ENCODE results near the gene POU2AF3.
A peak's percentile ranks its signal among the peaks of the same experiment; 100 is the strongest.
"Not testable (repeated sequence)": the region's sequence is repeated elsewhere in the genome, so short reads cannot be mapped to it uniquely, and the experiment has no call there.

POU2AF3 gene

GRCh38 chr11:111310723-111311122 lies 12.4 kb downstream of the POU2AF3 start:
- Histone ChIP-seq H3K79me2 (ENCODE audit: control insufficient read depth, insufficient read depth, low read length, poor library complexity) (no peaks in the 10 kb centered on the region), H3K4me3 (ENCODE audit: low read depth, low read length) (no peak overlapping the region), H3K4me2 (ENCODE audit: low read length) (no peak overlapping the region), H3K4me1 (ENCODE audit: control insufficient read depth in 1 of 2, insufficient read depth in 2 of 2, low read length in 2 of 2) (no peaks in the 10 kb centered on the region), H2BK12ac (ENCODE audit: low read length) (no peak overlapping the region), H2BK5ac (ENCODE audit: low read depth, low read length, poor library complexity) (no peak overlapping the region), H4K91ac (ENCODE audit: low read depth, low read length) (no peak overlapping the region), H3K14ac (ENCODE audit: low read length) (no peak overlapping the region), H3K4ac (ENCODE audit: low read depth, low read length) (no peak overlapping the region), H3K9me3 (ENCODE audit: insufficient read depth, low read depth, low read length) (peaks cover 1% of the 10 kb centered on the region), H3K27ac (ENCODE audit: low read depth, low read length) (no peak overlapping the region), H3K9ac (ENCODE audit: low read length) (no peak overlapping the region), H2BK120ac (ENCODE audit: insufficient read depth, low read length, poor library complexity) (no peak overlapping the region), H2AFZ (ENCODE audit: insufficient read depth, low read length, poor library complexity) (no peak overlapping the region), H2AK5ac (ENCODE audit: low read length) (no peak overlapping the region), H3K18ac (ENCODE audit: low read length) (no peak overlapping the region), H3K79me1 (ENCODE audit: low read length) (no peaks in the 10 kb centered on the region), H4K12ac (ENCODE audit: low read depth, low read length) (no peak overlapping the region), H3K36me3 (ENCODE audit: control insufficient read depth in 1 of 2, insufficient read depth in 2 of 2, low read length in 2 of 2) (no peaks in the 10 kb centered on the region), H3K23ac (ENCODE audit: low read length) (no peak overlapping the region), H3K27me3 (ENCODE audit: insufficient read depth, low read length) (no peaks in the 10 kb centered on the region), H4K8ac (ENCODE audit: low read depth, low read length) (no peak overlapping the region)
- DNase-seq = no peak
- no CpG with 5 or more reads among the region's 6 CpGs for WGBS (ENCODE audit: extremely low coverage, insufficient coverage, insufficient read length)

GRCh38 chr11:111312076-111312475 lies 13.7 kb downstream of the POU2AF3 start:
- Histone ChIP-seq H2BK12ac (ENCODE audit: low read length) (no peak overlapping the region), H3K9ac (ENCODE audit: low read length) (no peak overlapping the region), H3K23ac (ENCODE audit: low read length) (no peak overlapping the region), H3K18ac (ENCODE audit: low read length) (no peak overlapping the region), H3K9me3 (ENCODE audit: insufficient read depth, low read depth, low read length) (peaks cover 1% of the 10 kb centered on the region), H2BK120ac (ENCODE audit: insufficient read depth, low read length, poor library complexity) (no peak overlapping the region), H3K4me1 (ENCODE audit: control insufficient read depth in 1 of 2, insufficient read depth in 2 of 2, low read length in 2 of 2) (no peaks in the 10 kb centered on the region), H3K79me2 (ENCODE audit: control insufficient read depth, insufficient read depth, low read length, poor library complexity) (no peaks in the 10 kb centered on the region), H4K8ac (ENCODE audit: low read depth, low read length) (no peak overlapping the region), H3K14ac (ENCODE audit: low read length) (no peak overlapping the region), H2AFZ (ENCODE audit: insufficient read depth, low read length, poor library complexity) (no peak overlapping the region), H2AK5ac (ENCODE audit: low read length) (no peak overlapping the region), H3K36me3 (ENCODE audit: control insufficient read depth in 1 of 2, insufficient read depth in 2 of 2, low read length in 2 of 2) (no peaks in the 10 kb centered on the region), H3K79me1 (ENCODE audit: low read length) (no peaks in the 10 kb centered on the region), H3K27me3 (ENCODE audit: insufficient read depth, low read length) (no peaks in the 10 kb centered on the region), H2BK5ac (ENCODE audit: low read depth, low read length, poor library complexity) (no peak overlapping the region), H3K4me2 (ENCODE audit: low read length) (no peak overlapping the region), H4K91ac (ENCODE audit: low read depth, low read length) (no peak overlapping the region), H3K27ac (ENCODE audit: low read depth, low read length) (no peak overlapping the region), H4K12ac (ENCODE audit: low read depth, low read length) (no peak overlapping the region), H3K4ac (ENCODE audit: low read depth, low read length) (no peak overlapping the region), H3K4me3 (ENCODE audit: low read depth, low read length) (no peak overlapping the region)
- no CpG with 5 or more reads among the region's 1 CpG for WGBS (ENCODE audit: extremely low coverage, insufficient coverage, insufficient read length)
- DNase-seq = peak; percentile 43 to 82

- Histone ChIP-seq H2BK12ac (ENCODE audit: low read length) (no peak overlapping the region), H3K79me2 (ENCODE audit: control insufficient read depth, insufficient read depth, low read length, poor library complexity) (no peaks in the 10 kb centered on the region), H4K91ac (ENCODE audit: low read depth, low read length) (peak overlapping the region; percentile 16), H3K14ac (ENCODE audit: low read length) (no peak overlapping the region), H3K4me3 (ENCODE audit: low read depth, low read length) (no peak overlapping the region), H3K27ac (ENCODE audit: low read depth, low read length) (no peak overlapping the region), H3K4me2 (ENCODE audit: low read length) (no peak overlapping the region), H3K79me1 (ENCODE audit: low read length) (peaks cover 11% of the 10 kb centered on the region), H3K4ac (ENCODE audit: low read depth, low read length) (no peak overlapping the region), H2AFZ (ENCODE audit: insufficient read depth, low read length, poor library complexity) (no peak overlapping the region), H3K4me1 (ENCODE audit: control insufficient read depth in 1 of 2, insufficient read depth in 2 of 2, low read length in 2 of 2) (peaks cover 14 to 17% of the 10 kb centered on the region in 2 experiments), H4K12ac (ENCODE audit: low read depth, low read length) (no peak overlapping the region), H3K18ac (ENCODE audit: low read length) (no peak overlapping the region), H3K23ac (ENCODE audit: low read length) (no peak overlapping the region), H4K8ac (ENCODE audit: low read depth, low read length) (no peak overlapping the region), H2BK5ac (ENCODE audit: low read depth, low read length, poor library complexity) (no peak overlapping the region), H2BK120ac (ENCODE audit: insufficient read depth, low read length, poor library complexity) (no peak overlapping the region), H3K36me3 (ENCODE audit: control insufficient read depth in 1 of 2, insufficient read depth in 2 of 2, low read length in 2 of 2) (no peaks in the 10 kb centered on the region), H3K27me3 (ENCODE audit: insufficient read depth, low read length) (no peaks in the 10 kb centered on the region), H2AK5ac (ENCODE audit: low read length) (no peak overlapping the region), H3K9ac (ENCODE audit: low read length) (no peak overlapping the region), H3K9me3 (ENCODE audit: insufficient read depth, low read depth, low read length) (no peaks in the 10 kb centered on the region)
- no peak for DNase-seq
- no CpG with 5 or more reads among the region's 6 CpGs for WGBS (ENCODE audit: extremely low coverage, insufficient coverage, insufficient read length)
Measured at GRCh38 chr11:111319296-111319695, 20.9 kb downstream of the POU2AF3 start.

GRCh38 chr11:111320199-111320598 lies 21.9 kb downstream of the POU2AF3 start:
- not testable (repeated sequence) for DNase-seq; H3K14ac ChIP-seq (ENCODE audit: low read length); H3K36me3 ChIP-seq (ENCODE audit: control insufficient read depth in 1 of 2, insufficient read depth in 2 of 2, low read length in 2 of 2); H3K79me2 ChIP-seq (ENCODE audit: control insufficient read depth, insufficient read depth, low read length, poor library complexity); H3K27me3 ChIP-seq (ENCODE audit: insufficient read depth, low read length); H3K4me2 ChIP-seq (ENCODE audit: low read length); H4K91ac ChIP-seq (ENCODE audit: low read depth, low read length); H3K4me3 ChIP-seq (ENCODE audit: low read depth, low read length); H2BK5ac ChIP-seq (ENCODE audit: low read depth, low read length, poor library complexity); H3K27ac ChIP-seq (ENCODE audit: low read depth, low read length); H2AFZ ChIP-seq (ENCODE audit: insufficient read depth, low read length, poor library complexity); H3K9ac ChIP-seq (ENCODE audit: low read length); H3K18ac ChIP-seq (ENCODE audit: low read length); H3K9me3 ChIP-seq (ENCODE audit: insufficient read depth, low read depth, low read length); H3K23ac ChIP-seq (ENCODE audit: low read length); H3K4ac ChIP-seq (ENCODE audit: low read depth, low read length); H4K12ac ChIP-seq (ENCODE audit: low read depth, low read length)
- Histone ChIP-seq H2BK120ac (ENCODE audit: insufficient read depth, low read length, poor library complexity) (peak overlapping the region; percentile 3), H2AK5ac (ENCODE audit: low read length) (peak overlapping the region; percentile 2), H4K8ac (ENCODE audit: low read depth, low read length) (peak overlapping the region; percentile 1), H2BK12ac (ENCODE audit: low read length) (peak overlapping the region; percentile 25), H3K4me1 (ENCODE audit: control insufficient read depth in 1 of 2, insufficient read depth in 2 of 2, low read length in 2 of 2) (peaks cover 18 to 20% of the 10 kb centered on the region in 2 experiments), H3K79me1 (ENCODE audit: low read length) (peaks cover 18% of the 10 kb centered on the region)
- no CpG with 5 or more reads among the region's 6 CpGs for WGBS (ENCODE audit: extremely low coverage, insufficient coverage, insufficient read length)

Data from trophoblast cell (in vitro differentiated cells and primary cell).